OCI-LY7 (cell line): ENCODE results near the gene DOC2A. TPM values are rescaled to one million over a fixed set of nuclear protein-coding genes. Genes with fewer than 3 reads are reported as not detected.

ENCODE experiments used
- BruUV-seq: library from RNA; stranded (reverse); fragments of 400-500 nt; replicated peaks from 2 replicates; lab custom pipeline; 2021; lab: Mats Ljungman, UMichigan
- CTCF ChIA-PET: fragments of 300-600 bp; sonication (Branson Sonifier 250); formaldehyde crosslinking; loops from one replicate; lab custom pipeline; 2022; ENCODE audit warnings: antibody characterized with exemption; ENCODE audit not compliant: unreplicated experiment; lab: Charles Lee
- POLR2A ChIA-PET: fragments of 300-600 bp; sonication (Branson Sonifier 250); formaldehyde crosslinking; loops from one replicate; lab custom pipeline; 2022; ENCODE audit warnings: antibody characterized with exemption; lab: Charles Lee
- DNase-seq: peaks from one replicate; pipeline ENCODE4 v3.0.0-alpha.2; 2015; ENCODE audit warnings: low spot score
- H2AFZ ChIP-seq: fragments of 200-600 bp; sonication (generic), shearing (Covaris generic); 2 replicates; pipeline ENCODE4 v1.6.1; 2014; ENCODE audit warnings: mild to moderate bottlenecking, antibody characterized with exemption, low read length, moderate library complexity
- H3K27ac ChIP-seq: fragments of 200-600 bp; sonication (generic); 2 replicates; pipeline ENCODE4 v1.5.1; 2014; ENCODE audit warnings: mixed run types, low read depth, mild to moderate bottlenecking, moderate library complexity, low read length, inconsistent platforms; ENCODE audit not compliant: poor library complexity, severe bottlenecking
- H3K36me3 ChIP-seq: fragments of 200-600 bp; sonication (generic); 2 replicates; pipeline ENCODE4 v1.6.1; 2014; ENCODE audit warnings: mild to moderate bottlenecking, antibody characterized with exemption, low read length, moderate library complexity, mixed read lengths; ENCODE audit not compliant: insufficient read depth
- H3K4me1 ChIP-seq: fragments of 200-600 bp; sonication (generic); 2 replicates; pipeline ENCODE4 v1.5.1; 2014; ENCODE audit warnings: mild to moderate bottlenecking, low read length; ENCODE audit not compliant: insufficient read depth, poor library complexity, severe bottlenecking
- H3K4me2 ChIP-seq: fragments of 200-600 bp; sonication (generic); 2 replicates; pipeline ENCODE4 v1.6.1; 2014; ENCODE audit warnings: mild to moderate bottlenecking, low read length
- H3K4me3 ChIP-seq: fragments of 200-600 bp; sonication (generic); 2 replicates; pipeline ENCODE4 v1.5.1; 2014; ENCODE audit warnings: mild to moderate bottlenecking, low read depth, low read length; ENCODE audit not compliant: poor library complexity, severe bottlenecking
- H3K79me2 ChIP-seq: fragments of 200-600 bp; sonication (generic); 2 replicates; pipeline ENCODE4 v1.6.1; 2016; ENCODE audit warnings: low read depth, mild to moderate bottlenecking, low read length, moderate library complexity, mixed read lengths; ENCODE audit not compliant: insufficient read depth
- H3K9me2 ChIP-seq: fragments of 200-600 bp; sonication (generic); 2 replicates; pipeline ENCODE4 v1.6.1; 2016; ENCODE audit warnings: mild to moderate bottlenecking, low read length, mixed read lengths; ENCODE audit not compliant: insufficient read depth
- H3K9me3 ChIP-seq: fragments of 200-600 bp; sonication (generic); 2 replicates; pipeline ENCODE4 v1.6.1; 2014; ENCODE audit warnings: mild to moderate bottlenecking, mixed run types, low read length, mixed read lengths
- H4K20me1 ChIP-seq: fragments of 200-600 bp; sonication (generic); 2 replicates; pipeline ENCODE4 v1.6.1; 2014; ENCODE audit warnings: mild to moderate bottlenecking, antibody characterized with exemption, low read length, moderate library complexity, mixed read lengths; ENCODE audit not compliant: insufficient read depth
- CTCF ChIP-seq: fragments of 200-600 bp; sonication (generic); conservative IDR thresholded peaks from 2 replicates; pipeline ENCODE4 v1.5.1; 2014; ENCODE audit warnings: mild to moderate bottlenecking, antibody characterized with exemption, low read length, moderate library complexity, mixed read lengths
- EZH2phosphoT487 ChIP-seq: fragments of 200-600 bp; sonication (generic); IDR thresholded peaks from 2 replicates; pipeline ENCODE4 v1.6.1; 2018; ENCODE audit warnings: low read depth, borderline replicate concordance, mild to moderate bottlenecking, mixed run types, antibody characterized with exemption, low read length, moderate library complexity, mixed read lengths
- intact Hi-C: fragments of 100-400 bp; cut with micrococcal nuclease; formaldehyde crosslinking; loops from one replicate; pipeline ENCODE4 v1.10.0; 2022; ENCODE audit not compliant: unreplicated experiment
- total RNA-seq, 2 experiments: library from RNA; depleted of rRNA in 1 of 2; stranded (reverse); fragments of >200 nt in 1 of 2; shearing (Covaris generic) in 1 of 2; gene quantifications; 2 replicates each; pipeline ENCODE4 v1.2.3, GENCODE V29; 2014 to 2022

DOC2A gene
- total RNA-seq, 2 experiments from 2014 or later, result 0.91 TPM; not detected in 1

GRCh38 chr16:29978564-29979270, 32.1 kb downstream of the DOC2A start:
- BruUV-seq, result no TSS peak
- CTCF ChIA-PET, result no interaction called here
- H3K4me3 ChIP-seq, result no peak overlapping the region
- H3K4me2 ChIP-seq, result no peak overlapping the region
- no peaks in the 10 kb centered on the region for H3K9me3 ChIP-seq
- POLR2A ChIA-PET, result interaction anchor here (1.1 kb wide), 1 partner anchor 16 kb away, joined by 4 read pairs; the partner anchor contains the start of gene HIRIP3
- intact Hi-C loops, result no loop called here
- no peak for DNase-seq
- peaks cover 63% of the 10 kb centered on the region for H3K36me3 ChIP-seq
- no peak for TF ChIP-seq CTCF
- TF ChIP-seq EZH2phosphoT487, result no peak
- no peak overlapping the region for H3K27ac ChIP-seq
- H3K79me2 ChIP-seq, result peaks cover 34% of the 10 kb centered on the region
- H2AFZ ChIP-seq, result no peak overlapping the region
- peaks cover 26% of the 10 kb centered on the region for H3K4me1 ChIP-seq
- H4K20me1 ChIP-seq, result 0 out of 2 replicates have a peak, but pooled peaks cover 12% of the 10 kb centered on the region
- H3K9me2 ChIP-seq, result no peaks in the 10 kb centered on the region

- intact Hi-C loops, result no loop called here
- H3K4me2 ChIP-seq, result no peak overlapping the region
- peaks cover 34% of the 10 kb centered on the region for H3K79me2 ChIP-seq
- 0 out of 2 replicates have a peak, but pooled peaks cover 12% of the 10 kb centered on the region for H4K20me1 ChIP-seq
- no peak overlapping the region for H3K4me3 ChIP-seq
- no peak overlapping the region for H3K27ac ChIP-seq
- H3K9me3 ChIP-seq, result no peaks in the 10 kb centered on the region
- peaks cover 58% of the 10 kb centered on the region for H3K36me3 ChIP-seq
- H3K4me1 ChIP-seq, result peaks cover 29% of the 10 kb centered on the region
- ChIA-PET CTCF (interaction anchor here (0.5 kb wide), 1 partner anchor 199 kb away, joined by 3 read pairs; no protein-coding TSS in a partner anchor), POLR2A (no interaction called here)
- no peaks in the 10 kb centered on the region for H3K9me2 ChIP-seq
- no peak overlapping the region for H2AFZ ChIP-seq
- TF ChIP-seq EZH2phosphoT487 (no peak), CTCF (no peak)
- no TSS peak for BruUV-seq
- no peak for DNase-seq
Observed at GRCh38 chr16:29978081-29978480, 32.7 kb downstream of the DOC2A start.
